NCI-H187 treated with DMSO at 0.1 percent for 48 hours (cell line): Measurements from ENCODE around the gene RNASE7.

Experiments used
- DNase-seq: peaks from one replicate; lab custom pipeline; 2025; lab: John Stamatoyannopoulos, UW

Gene RNASE7

GRCh38 chr14:21087294-21088091 lies 45.3 kb downstream of the RNASE7 start:
- no peak for DNase-seq

GRCh38 chr14:21088687-21089086 lies 46.5 kb downstream of the RNASE7 start:
- no peak for DNase-seq

- DNase-seq: no peak
These were observed 47.1 kb downstream of the RNASE7 start for GRCh38 chr14:21089271-21089670.

GRCh38 chr14:21089877-21090193 lies 47.7 kb downstream of the RNASE7 start:
- DNase-seq: no peak

- no peak for DNase-seq
These were observed 48.2 kb downstream of the RNASE7 start for GRCh38 chr14:21090194-21090939.

GRCh38 chr14:21090940-21091663 lies 48.9 kb downstream of the RNASE7 start:
- DNase-seq: no peak

- DNase-seq: no peak
These were observed 49.7 kb downstream of the RNASE7 start for GRCh38 chr14:21091821-21092272.

- no peak for DNase-seq
These were observed 50.3 kb downstream of the RNASE7 start for GRCh38 chr14:21092273-21093011.

GRCh38 chr14:21093018-21093417 lies 50.9 kb downstream of the RNASE7 start:
- no peak for DNase-seq
